HG02870 (cell line): Measurements from ENCODE around the gene PCDHGA10.
"Not testable (repeated sequence)": the region's sequence is repeated elsewhere in the genome, so short reads cannot be mapped to it uniquely, and the experiment has no call there.

Experiments
- ATAC-seq: cut with Tn5 transposase; IDR thresholded peaks from one replicate; pipeline ENCODE4 v1.9.1; 2021; ENCODE audit warnings: mild to moderate bottlenecking, moderate library complexity; ENCODE audit not compliant: unreplicated experiment

The PCDHGA10 gene

DNA sequence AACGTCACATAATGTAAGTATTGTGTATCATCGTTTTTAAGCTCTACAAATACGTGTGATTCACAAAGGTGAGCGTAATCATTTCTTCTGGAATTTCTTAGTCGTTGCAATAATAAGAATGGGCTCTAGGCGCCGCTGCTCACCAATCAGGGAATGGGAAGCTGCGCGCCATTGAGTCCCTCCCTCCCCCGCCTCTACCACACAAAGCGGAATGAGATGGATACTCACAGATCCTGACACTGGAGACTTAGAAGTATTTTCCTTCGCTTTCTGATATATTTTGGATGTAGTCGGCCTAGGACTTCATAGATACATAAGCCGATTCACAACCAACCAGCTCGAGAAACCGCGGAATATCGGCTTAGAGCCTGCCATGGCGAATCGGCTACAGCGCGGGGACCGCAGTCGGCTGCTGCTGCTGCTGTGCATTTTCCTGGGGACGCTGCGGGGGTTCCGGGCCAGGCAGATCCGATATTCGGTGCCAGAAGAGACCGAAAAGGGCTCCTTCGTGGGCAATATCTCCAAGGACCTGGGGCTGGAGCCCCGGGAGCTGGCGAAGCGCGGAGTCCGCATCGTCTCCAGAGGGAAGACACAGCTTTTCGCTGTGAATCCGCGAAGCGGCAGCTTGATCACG, 8.2 kb downstream of the PCDHGA10 start, which contains the start of gene PCDHGA11:
TSS of gene PCDHGA11 (plus strand) at position 197 of the 634 bp plus-strand sequence. CDS start at position 374, 177 bp downstream.
- ATAC-seq: peak; percentile 44

DNA sequence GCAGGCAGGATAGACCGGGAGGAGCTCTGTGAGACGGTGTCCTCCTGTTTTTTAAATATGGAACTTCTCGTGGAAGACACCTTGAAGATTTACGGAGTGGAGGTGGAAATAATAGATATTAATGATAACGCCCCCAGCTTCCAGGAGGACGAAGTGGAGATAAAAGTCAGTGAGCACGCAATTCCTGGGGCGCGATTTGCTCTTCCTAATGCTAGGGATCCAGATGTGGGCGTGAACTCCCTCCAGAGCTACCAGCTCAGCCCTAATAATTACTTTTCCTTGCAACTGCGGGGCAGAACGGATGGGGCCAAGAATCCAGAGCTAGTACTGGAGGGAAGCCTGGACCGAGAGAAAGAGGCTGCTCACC, 8.7 kb downstream of the PCDHGA10 start:
- ATAC-seq: no peak

DNA sequence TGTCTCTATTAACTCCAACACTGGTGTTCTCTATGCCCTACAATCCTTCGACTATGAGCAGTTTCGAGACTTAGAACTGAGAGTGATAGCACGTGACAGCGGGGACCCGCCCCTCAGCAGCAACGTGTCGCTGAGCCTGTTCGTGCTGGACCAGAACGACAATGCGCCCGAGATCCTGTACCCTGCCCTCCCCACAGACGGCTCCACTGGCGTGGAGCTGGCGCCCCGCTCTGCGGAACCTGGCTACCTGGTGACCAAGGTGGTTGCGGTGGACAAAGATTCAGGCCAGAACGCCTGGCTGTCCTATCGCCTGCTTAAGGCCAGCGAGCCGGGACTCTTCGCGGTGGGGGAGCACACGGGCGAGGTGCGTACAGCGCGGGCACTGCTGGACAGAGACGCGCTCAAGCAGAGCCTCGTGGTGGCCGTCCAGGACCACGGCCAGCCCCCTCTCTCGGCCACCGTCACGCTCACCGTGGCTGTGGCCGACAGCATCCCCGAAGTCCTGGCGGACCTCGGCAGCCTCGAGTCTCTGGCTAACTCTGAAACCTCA, 10.0 kb downstream of the PCDHGA10 start:
- ATAC-seq: no peak

DNA sequence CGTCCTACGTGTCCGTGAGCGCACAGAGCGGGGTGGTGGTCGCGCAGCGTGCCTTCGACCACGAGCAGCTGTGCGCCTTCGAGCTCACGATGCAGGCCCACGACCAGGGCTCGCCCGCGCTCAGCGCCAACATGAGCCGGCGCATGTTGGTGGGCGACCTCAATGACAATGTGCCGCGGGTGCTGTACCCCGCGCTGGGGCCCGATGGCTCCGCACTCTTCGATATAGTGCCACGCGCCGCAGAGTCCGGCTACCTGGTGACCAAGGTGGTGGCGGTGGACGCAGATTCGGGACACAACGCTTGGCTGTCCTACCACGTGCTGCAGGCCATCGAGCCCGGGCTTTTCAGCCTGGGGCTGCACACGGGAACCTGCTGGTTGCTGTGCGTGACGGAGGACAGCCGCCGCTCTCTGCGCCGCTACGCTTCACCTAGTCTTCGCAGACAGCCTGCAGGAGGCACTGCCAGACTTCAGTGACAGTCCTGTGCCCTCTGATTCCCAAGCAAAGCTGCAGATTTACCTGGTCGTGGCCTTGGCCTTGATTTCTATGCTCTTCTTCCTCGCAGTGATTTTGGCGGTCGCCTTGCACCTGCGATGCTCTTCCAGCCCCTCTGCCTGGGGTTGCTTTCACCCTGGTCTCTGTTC, 15.1 kb downstream of the PCDHGA10 start:
- ATAC-seq: no peak

DNA sequence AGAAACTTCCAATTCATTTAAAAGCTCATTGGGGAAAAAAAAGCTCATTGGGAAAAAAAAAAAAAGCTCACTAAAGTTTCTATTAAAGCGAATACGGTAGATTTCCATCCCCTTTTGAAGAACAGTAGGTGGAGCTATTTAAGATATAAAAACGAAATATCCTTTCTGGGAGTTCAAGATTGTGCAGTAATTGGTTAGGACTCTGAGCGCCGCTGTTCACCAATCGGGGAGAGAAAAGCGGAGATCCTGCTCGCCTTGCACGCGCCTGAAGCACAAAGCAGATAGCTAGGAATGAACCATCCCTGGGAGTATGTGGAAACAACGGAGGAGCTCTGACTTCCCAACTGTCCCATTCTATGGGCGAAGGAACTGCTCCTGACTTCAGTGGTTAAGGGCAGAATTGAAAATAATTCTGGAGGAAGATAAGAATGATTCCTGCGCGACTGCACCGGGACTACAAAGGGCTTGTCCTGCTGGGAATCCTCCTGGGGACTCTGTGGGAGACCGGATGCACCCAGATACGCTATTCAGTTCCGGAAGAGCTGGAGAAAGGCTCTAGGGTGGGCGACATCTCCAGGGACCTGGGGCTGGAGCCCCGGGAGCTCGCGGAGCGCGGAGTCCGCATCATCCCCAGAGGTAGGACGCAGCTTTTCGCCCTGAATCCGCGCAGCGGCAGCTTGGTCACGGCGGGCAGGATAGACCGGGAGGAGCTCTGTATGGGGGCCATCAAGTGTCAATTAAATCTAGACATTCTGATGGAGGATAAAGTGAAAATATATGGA, 17.7 kb downstream of the PCDHGA10 start, which contains the start of gene PCDHGA12:
TSS of gene PCDHGA12 (plus strand) at position 176 of the 782 bp plus-strand sequence. CDS start at position 429, 253 bp downstream.
- ATAC-seq: peak; percentile 83

DNA sequence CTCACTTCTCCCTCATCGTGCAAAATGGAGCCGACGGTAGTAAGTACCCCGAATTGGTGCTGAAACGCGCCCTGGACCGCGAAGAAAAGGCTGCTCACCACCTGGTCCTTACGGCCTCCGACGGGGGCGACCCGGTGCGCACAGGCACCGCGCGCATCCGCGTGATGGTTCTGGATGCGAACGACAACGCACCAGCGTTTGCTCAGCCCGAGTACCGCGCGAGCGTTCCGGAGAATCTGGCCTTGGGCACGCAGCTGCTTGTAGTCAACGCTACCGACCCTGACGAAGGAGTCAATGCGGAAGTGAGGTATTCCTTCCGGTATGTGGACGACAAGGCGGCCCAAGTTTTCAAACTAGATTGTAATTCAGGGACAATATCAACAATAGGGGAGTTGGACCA, 18.5 kb downstream of the PCDHGA10 start:
- ATAC-seq: peak; percentile 64

DNA sequence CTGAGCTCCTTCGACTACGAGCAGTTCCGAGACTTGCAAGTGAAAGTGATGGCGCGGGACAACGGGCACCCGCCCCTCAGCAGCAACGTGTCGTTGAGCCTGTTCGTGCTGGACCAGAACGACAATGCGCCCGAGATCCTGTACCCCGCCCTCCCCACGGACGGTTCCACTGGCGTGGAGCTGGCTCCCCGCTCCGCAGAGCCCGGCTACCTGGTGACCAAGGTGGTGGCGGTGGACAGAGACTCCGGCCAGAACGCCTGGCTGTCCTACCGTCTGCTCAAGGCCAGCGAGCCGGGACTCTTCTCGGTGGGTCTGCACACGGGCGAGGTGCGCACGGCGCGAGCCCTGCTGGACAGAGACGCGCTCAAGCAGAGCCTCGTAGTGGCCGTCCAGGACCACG, 19.5 kb downstream of the PCDHGA10 start:
- not testable (repeated sequence) for ATAC-seq

DNA sequence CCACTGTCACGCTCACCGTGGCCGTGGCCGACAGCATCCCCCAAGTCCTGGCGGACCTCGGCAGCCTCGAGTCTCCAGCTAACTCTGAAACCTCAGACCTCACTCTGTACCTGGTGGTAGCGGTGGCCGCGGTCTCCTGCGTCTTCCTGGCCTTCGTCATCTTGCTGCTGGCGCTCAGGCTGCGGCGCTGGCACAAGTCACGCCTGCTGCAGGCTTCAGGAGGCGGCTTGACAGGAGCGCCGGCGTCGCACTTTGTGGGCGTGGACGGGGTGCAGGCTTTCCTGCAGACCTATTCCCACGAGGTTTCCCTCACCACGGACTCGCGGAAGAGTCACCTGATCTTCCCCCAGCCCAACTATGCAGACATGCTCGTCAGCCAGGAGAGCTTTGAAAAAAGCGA, 19.9 kb downstream of the PCDHGA10 start:
- ATAC-seq: not testable (repeated sequence)

DNA sequence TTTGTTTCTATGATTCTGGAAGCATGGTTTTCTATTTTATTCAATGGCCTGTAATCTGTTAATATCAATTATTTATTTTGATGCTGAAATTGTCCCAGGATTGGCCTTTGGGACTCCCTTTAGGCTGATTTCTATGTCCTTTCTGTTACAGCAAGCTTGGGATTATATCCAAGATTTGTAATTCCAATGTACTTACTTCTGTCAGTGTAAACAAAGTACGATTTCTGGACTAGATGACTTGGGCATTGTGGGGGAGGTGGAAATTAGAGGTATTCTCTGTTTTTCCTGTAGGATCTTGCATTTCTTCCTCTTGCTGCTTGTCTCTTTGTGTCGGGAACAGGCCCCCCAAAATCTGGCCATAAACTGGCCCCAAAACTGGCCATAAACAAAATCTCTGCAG, 21.2 kb downstream of the PCDHGA10 start:
- ATAC-seq: no peak

DNA sequence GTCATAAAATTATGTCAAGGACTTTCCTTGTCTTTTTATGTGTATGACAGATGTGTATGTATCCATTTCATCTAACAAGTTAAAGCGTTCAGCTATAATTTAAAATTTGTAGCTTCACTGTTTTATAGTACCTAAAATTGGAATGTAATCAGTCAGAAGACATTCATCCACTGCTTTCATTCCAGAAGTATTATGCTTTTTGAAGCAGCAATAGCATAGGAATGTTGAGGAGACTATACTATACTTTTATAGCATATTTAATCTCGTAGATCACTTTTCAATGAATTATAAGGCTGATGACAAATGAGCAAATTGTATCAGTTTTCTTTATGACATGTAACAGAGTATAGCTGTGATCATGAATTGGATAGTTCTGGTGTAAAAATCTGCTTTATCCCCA, 24.4 kb downstream of the PCDHGA10 start:
- ATAC-seq: no peak

DNA sequence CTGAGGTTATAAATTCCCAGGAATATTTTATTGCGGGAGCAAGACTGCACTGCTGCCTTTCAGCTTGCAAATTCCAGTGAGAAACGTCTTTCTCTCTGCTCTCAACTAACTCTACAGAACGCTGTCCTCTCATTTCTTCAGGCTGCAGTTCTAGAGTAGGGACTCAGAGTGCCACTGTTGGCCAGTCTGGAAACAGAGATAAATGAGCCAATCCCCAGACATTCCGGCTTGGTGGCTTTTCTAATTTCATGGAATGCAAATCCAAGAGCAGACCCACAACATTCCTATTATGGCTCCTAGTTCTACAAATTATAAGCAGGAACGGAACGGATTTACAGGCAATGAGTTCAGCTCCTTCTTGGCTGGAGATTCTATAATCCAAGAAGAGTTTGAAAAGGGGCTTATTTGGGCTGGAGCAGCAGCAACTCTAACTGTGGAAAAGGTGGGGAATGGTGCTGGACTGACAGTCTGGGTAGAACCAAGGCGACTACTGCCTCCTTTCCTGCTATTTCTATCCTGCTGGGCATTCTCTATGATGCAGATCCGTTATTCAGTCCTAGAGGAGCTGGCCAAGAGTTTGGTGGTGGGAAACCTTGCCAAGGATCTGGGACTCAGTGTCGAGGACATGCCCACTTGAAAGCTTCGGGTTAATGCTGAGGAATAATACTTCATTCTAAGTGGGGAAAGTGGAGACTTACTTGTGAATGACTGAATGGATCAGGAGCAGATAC, 26.8 kb downstream of the PCDHGA10 start:
- ATAC-seq: no peak

DNA sequence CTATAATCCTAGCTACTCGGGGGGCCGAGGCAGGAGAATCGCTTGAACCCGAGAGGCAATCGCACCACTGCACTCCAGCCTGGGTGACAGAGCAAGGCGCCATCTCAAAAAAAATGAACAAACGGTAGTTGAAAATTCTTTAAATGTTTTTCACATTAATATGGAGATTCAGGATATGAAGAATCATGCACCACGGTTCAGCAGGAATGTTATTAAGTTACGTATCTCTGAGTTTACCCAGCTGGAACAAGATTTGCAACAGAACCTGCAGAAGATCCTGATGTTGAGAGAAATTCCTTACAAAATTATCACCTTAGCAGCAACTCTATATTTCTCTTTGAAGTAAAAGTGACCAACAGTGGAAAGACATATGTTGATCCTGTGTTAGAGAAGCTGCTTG, 27.6 kb downstream of the PCDHGA10 start:
- ATAC-seq: no peak

DNA sequence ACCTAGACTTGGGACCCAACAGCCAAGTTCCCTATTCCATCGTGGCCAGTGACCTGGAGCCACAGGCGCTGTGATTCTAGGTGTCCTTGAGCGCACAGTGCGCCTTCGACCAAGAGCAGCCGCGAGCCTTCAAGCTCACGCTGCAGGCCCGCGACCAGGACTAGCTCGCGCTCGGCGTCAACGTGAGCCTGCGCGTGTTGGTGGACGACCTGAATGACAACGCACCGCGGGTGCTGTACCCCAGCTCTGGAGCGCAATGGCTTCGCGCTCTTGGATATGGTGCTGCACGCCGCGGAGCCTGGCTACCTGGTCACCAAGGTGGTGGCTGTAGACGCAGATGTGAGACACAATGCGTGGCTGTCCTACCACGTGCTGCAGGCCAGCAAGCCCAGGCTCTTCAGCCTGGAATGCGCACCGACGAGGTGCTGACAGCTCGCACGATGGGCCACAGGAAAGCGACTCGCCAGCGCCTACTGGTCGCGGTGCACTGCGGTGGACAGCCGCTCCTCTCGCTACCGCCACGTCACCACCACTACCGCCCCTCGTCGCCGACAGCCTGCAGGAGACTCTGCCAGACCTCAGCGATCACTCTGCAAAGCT, 28.9 kb downstream of the PCDHGA10 start:
- no peak for ATAC-seq

DNA sequence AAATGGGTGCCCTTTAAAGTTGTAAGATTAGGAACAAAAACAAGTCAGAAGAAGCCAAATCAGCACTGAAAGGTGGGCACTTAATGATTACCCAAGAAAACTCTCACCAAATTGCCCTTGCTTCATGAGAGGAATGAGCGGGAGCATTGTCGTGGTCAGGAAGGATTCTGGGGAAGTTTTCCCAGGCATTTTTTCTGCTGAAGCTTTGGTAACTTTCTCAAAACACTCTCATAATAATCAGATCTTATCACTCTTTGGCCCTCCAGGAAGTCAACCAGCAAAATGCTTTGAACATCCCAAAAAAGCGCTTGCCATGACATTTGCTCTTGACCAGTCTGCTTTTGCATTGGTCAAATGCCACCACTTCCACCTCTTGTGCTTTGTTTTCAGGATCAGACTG, 52.6 kb downstream of the PCDHGA10 start:
- ATAC-seq: no peak
